ENCODE results near the gene MVP. TPM values are rescaled to one million over a fixed set of nuclear protein-coding genes. Genes with fewer than 3 reads are reported as not detected.
"Not testable (repeated sequence)": the region's sequence is repeated elsewhere in the genome, so short reads cannot be mapped to it uniquely, and the experiment has no call there.

MVP gene
- polyA plus RNA-seq, 1 donor from 2014 or later = 2.5 TPM

- Histone ChIP-seq H3F3A (ENCODE audit: insufficient read depth, low read length, poor library complexity, severe bottlenecking) (no peaks in the 10 kb centered on the region), H3K27ac (ENCODE audit: low read length) (peak overlapping the region; percentile 82), H3K9ac (ENCODE audit: low read length) (no peak overlapping the region), H3K36me3 (ENCODE audit: insufficient read depth, low read length) (no peaks in the 10 kb centered on the region), H3K9me3 (ENCODE audit: low read length) (no peaks in the 10 kb centered on the region), H2AFZ (ENCODE audit: low read depth, low read length) (no peak overlapping the region), H3K4me2 (ENCODE audit: low read length) (no peak overlapping the region), H3K4me3 (ENCODE audit: low read length) (peak overlapping the region; percentile 90), H3K79me2 (replicated peaks; ENCODE audit: insufficient read depth, low read length) (peaks cover 6% of the 10 kb centered on the region), H3K9me2 (ENCODE audit: insufficient read depth, low read length) (no peaks in the 10 kb centered on the region), H3K27me3 (ENCODE audit: insufficient read depth, low read depth, low read length) (no peaks in the 10 kb centered on the region), H4K20me1 (ENCODE audit: insufficient read depth) (no peaks in the 10 kb centered on the region)
- TF ChIP-seq RAD21 (conservative IDR thresholded peaks at IDR 0.05) = no peak
- peak; percentile 14 for TF ChIP-seq SMC3 (conservative IDR thresholded peaks at IDR 0.05; ENCODE audit: poor library complexity)
Observed at GRCh38 chr16:29863669-29863984, 43.4 kb downstream of the MVP start.

GRCh38 chr16:29864205-29864604 lies 43.9 kb downstream of the MVP start:
- no peak overlapping the region for H2AFZ ChIP-seq (ENCODE audit: low read depth, low read length)
- H3K27ac ChIP-seq (ENCODE audit: low read length) = no peak overlapping the region
- no peaks in the 10 kb centered on the region for H3K27me3 ChIP-seq (ENCODE audit: insufficient read depth, low read depth, low read length)
- H3K36me3 ChIP-seq (ENCODE audit: insufficient read depth, low read length) = no peaks in the 10 kb centered on the region
- H3K9ac ChIP-seq (ENCODE audit: low read length) = no peak overlapping the region
- no peak overlapping the region for H3K4me3 ChIP-seq (ENCODE audit: low read length)
- H3K9me3 ChIP-seq (ENCODE audit: low read length) = no peaks in the 10 kb centered on the region
- H3K79me2 ChIP-seq (replicated peaks; ENCODE audit: insufficient read depth, low read length) = peaks cover 6% of the 10 kb centered on the region
- no peak overlapping the region for H3K4me2 ChIP-seq (ENCODE audit: low read length)
- H3F3A ChIP-seq (ENCODE audit: insufficient read depth, low read length, poor library complexity, severe bottlenecking) = no peaks in the 10 kb centered on the region
- no peaks in the 10 kb centered on the region for H4K20me1 ChIP-seq (ENCODE audit: insufficient read depth)
- H3K9me2 ChIP-seq (ENCODE audit: insufficient read depth, low read length) = no peaks in the 10 kb centered on the region
- TF ChIP-seq MXI1 (conservative IDR thresholded peaks at IDR 0.05; ENCODE audit: poor library complexity, severe bottlenecking) (no peak), CTCF (IDR thresholded peaks at IDR 0.05; ENCODE audit: poor library complexity, severe bottlenecking) (no peak)

- TF ChIP-seq TAF1 (IDR thresholded peaks at IDR 0.05; ENCODE audit: low read depth) (no peak), POLR2AphosphoS5 (IDR thresholded peaks at IDR 0.05) (no peak), MXI1 (conservative IDR thresholded peaks at IDR 0.05; ENCODE audit: poor library complexity, severe bottlenecking) (no peak), EP300 (conservative IDR thresholded peaks at IDR 0.05; ENCODE audit: poor library complexity, severe bottlenecking) (no peak), EZH2 (IDR thresholded peaks at IDR 0.05; ENCODE audit: borderline replicate concordance, insufficient read depth, low read length, poor library complexity, severe bottlenecking) (no peak), CTCF (IDR thresholded peaks at IDR 0.05; ENCODE audit: poor library complexity, severe bottlenecking) (no peak), RAD21 (conservative IDR thresholded peaks at IDR 0.05) (no peak), SMC3 (conservative IDR thresholded peaks at IDR 0.05; ENCODE audit: poor library complexity) (no peak), REST (IDR thresholded peaks at IDR 0.05; ENCODE audit: borderline replicate concordance) (no peak)
Observed at GRCh38 chr16:29868396-29869009, 48.2 kb downstream of the MVP start.

GRCh38 chr16:29869067-29869466 lies 48.8 kb downstream of the MVP start:
- not testable (repeated sequence) for H3K9me3 ChIP-seq (ENCODE audit: low read length); H3K4me2 ChIP-seq (ENCODE audit: low read length); H3K36me3 ChIP-seq (ENCODE audit: insufficient read depth, low read length); H3K27ac ChIP-seq (ENCODE audit: low read length); H3K27me3 ChIP-seq (ENCODE audit: insufficient read depth, low read depth, low read length); H3K9me2 ChIP-seq (ENCODE audit: insufficient read depth, low read length); H3K79me2 ChIP-seq (replicated peaks; ENCODE audit: insufficient read depth, low read length); H2AFZ ChIP-seq (ENCODE audit: low read depth, low read length); H3K4me3 ChIP-seq (ENCODE audit: low read length); H3K9ac ChIP-seq (ENCODE audit: low read length); H4K20me1 ChIP-seq (ENCODE audit: insufficient read depth); H3F3A ChIP-seq (ENCODE audit: insufficient read depth, low read length, poor library complexity, severe bottlenecking)

More at GRCh38 chr16:29868396-29869009, 48.2 kb downstream of the MVP start:
- Histone ChIP-seq H3K36me3 (ENCODE audit: insufficient read depth, low read length) (no peaks in the 10 kb centered on the region), H3F3A (ENCODE audit: insufficient read depth, low read length, poor library complexity, severe bottlenecking) (no peaks in the 10 kb centered on the region), H3K9me3 (ENCODE audit: low read length) (no peaks in the 10 kb centered on the region), H3K79me2 (replicated peaks; ENCODE audit: insufficient read depth, low read length) (no peaks in the 10 kb centered on the region), H3K4me3 (ENCODE audit: low read length) (no peak overlapping the region), H3K9me2 (ENCODE audit: insufficient read depth, low read length) (no peaks in the 10 kb centered on the region), H3K4me2 (ENCODE audit: low read length) (no peak overlapping the region), H3K9ac (ENCODE audit: low read length) (no peak overlapping the region), H4K20me1 (ENCODE audit: insufficient read depth) (no peaks in the 10 kb centered on the region), H3K27ac (ENCODE audit: low read length) (no peak overlapping the region), H2AFZ (ENCODE audit: low read depth, low read length) (no peak overlapping the region), H3K27me3 (ENCODE audit: insufficient read depth, low read depth, low read length) (no peaks in the 10 kb centered on the region)

All from neural cell (in vitro differentiated cells).